Stomach (tissue), 19 donors: ENCODE data around the gene GFY. TPM values are rescaled to one million over a fixed set of nuclear protein-coding genes. Genes with fewer than 3 reads are reported as not detected.

Experiments used
- DNase-seq, 2 donors: peaks; one replicate each; pipeline versions ENCODE4 v3.0.0 to v3.0.0-alpha.2; 2013 to 2019
- H3K27ac ChIP-seq, 5 donors: fragments of 200-600 bp in 4 of 5; sonication (generic) in 4 of 5; one replicate each; pipeline ENCODE4 v1.5.1; 2013 to 2019; ENCODE audit warnings: mild to moderate bottlenecking in 1 of 5, moderate library complexity in 1 of 5
- H3K27me3 ChIP-seq, 3 donors: fragments of 200-600 bp; sonication (generic); one replicate each; pipeline ENCODE4 v1.5.1; 2017 to 2019; ENCODE audit warnings: mixed run types in 1 of 3
- H3K36me3 ChIP-seq, 4 donors: fragments of 200-600 bp; sonication (generic); 1 replicate in 3 of 4; 2 replicates in 1 of 4; pipeline ENCODE4 v1.5.1; 2016 to 2019
- H3K4me1 ChIP-seq, 4 donors: fragments of 200-600 bp; sonication (generic); one replicate each; pipeline ENCODE4 v1.5.1; 2016 to 2019
- H3K4me3 ChIP-seq, 4 donors: fragments of 200-600 bp; sonication (generic) in 3 of 4; one replicate each; pipeline ENCODE4 v1.5.1; 2016 to 2019; ENCODE audit warnings: mild to moderate bottlenecking in 1 of 4
- H3K9me3 ChIP-seq, 4 donors: fragments of 200-600 bp; sonication (generic); one replicate each; pipeline ENCODE4 v1.5.1; 2016 to 2019
- EP300 ChIP-seq: sonication (generic); formaldehyde crosslinking; IDR thresholded peaks from one replicate; pipeline ENCODE4 v1.6.1; 2017; ENCODE audit warnings: antibody characterized with exemption
- POLR2A ChIP-seq, 4 donors: fragments of 450-650 bp; IDR thresholded peaks; one replicate each; pipeline ENCODE4 v1.6.1; 2016; ENCODE audit warnings: antibody characterized with exemption in 4 of 4, control low read depth in 2 of 4, mild to moderate bottlenecking in 1 of 4, moderate library complexity in 1 of 4
- POLR2AphosphoS5 ChIP-seq, 3 donors: sonication (generic); formaldehyde crosslinking; IDR thresholded peaks; one replicate each; pipeline ENCODE4 v1.6.1; 2016; ENCODE audit warnings: antibody characterized with exemption in 3 of 3
- WGBS, 5 donors: extraction: QIAGEN DNeasy Blood & Tissue Kit in 3 of 5; methylation state at CpG; one replicate each; pipeline versions ENCODE4 v1.1.5 to v1.1.7; 2013 to 2018; 5-methylcytosine and 5-hydroxymethylcytosine counted together
- intact Hi-C: fragments of 100-400 bp; cut with DNase I; formaldehyde crosslinking; loops from one replicate; pipeline ENCODE4 v1.15.1; 2023; ENCODE audit warnings: low total_unique reads
- long read RNA-seq, 10 donors: transcript quantifications; one replicate each; lab custom pipeline, GENCODE V29; 2026
- polyA plus RNA-seq, 3 donors: library from polyadenylated mRNA; stranded (reverse); fragments of 200-250 nt; gene quantifications; one replicate each; pipeline ENCODE4 v1.2.3, GENCODE V29; 2013
- total RNA-seq, 5 donors: library from RNA; depleted of rRNA; stranded (reverse); fragments of >200 nt; gene quantifications; one replicate each; pipeline versions ENCODE4 v1.1.0 to v1.2.3, GENCODE V29; 2014 to 2016
- TF ChIP-seq, protein P1 (sequence below), 7 experiments: fragments of 450-650 bp in 4 of 7; fragments of 200-600 bp in 3 of 7; sonication (generic) in 3 of 7; IDR thresholded peaks; one replicate each; pipeline ENCODE4 v1.5.1; 2016 to 2019; ENCODE audit warnings: antibody characterized with exemption in 7 of 7, control low read depth in 2 of 7, mild to moderate bottlenecking in 1 of 7
- donor health status: healthy with polysubstance abuse.
- donor health status: Bipolar disorder and iron deficiency.
- donor health status: healthy.

The GFY gene, protein sequence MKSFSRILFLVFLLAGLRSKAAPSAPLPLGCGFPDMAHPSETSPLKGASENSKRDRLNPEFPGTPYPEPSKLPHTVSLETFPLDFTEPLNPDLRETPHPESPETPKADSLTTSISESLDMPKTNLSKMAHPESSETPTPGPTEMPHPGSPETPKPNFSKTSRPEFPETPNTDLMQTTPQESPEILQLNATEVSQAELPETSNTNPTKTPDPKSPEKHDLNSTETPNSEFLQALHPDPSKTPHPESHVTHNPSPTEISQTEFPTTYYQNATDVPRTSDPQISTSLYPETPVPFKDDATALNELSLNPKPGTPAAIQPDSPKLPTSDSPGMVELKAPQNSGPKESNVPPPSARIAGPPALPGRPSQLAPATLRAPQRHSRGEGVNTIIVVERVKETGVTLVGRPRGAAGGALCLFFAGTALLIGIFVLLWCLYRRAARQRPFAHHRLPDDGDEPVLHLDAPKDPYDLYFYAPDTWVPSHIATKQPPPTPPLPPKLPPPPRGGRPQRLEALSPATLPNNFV
- total RNA-seq, result not detected
- polyA plus RNA-seq, result not detected
- long read RNA-seq, donor 1, result 0 reads
- long read RNA-seq, donor 2, result 0 reads
- long read RNA-seq, donor 3, result 0 reads
- long read RNA-seq, donor 4, result 0 reads
- long read RNA-seq, donor 5, result 0 reads
- long read RNA-seq, donor 6, result 0 reads
- long read RNA-seq, donor 7, result 0 reads
- long read RNA-seq, donor 8, result 0 reads
- long read RNA-seq, donor 9, result 0 reads
- long read RNA-seq, donor 10, result 0 reads

DNA sequence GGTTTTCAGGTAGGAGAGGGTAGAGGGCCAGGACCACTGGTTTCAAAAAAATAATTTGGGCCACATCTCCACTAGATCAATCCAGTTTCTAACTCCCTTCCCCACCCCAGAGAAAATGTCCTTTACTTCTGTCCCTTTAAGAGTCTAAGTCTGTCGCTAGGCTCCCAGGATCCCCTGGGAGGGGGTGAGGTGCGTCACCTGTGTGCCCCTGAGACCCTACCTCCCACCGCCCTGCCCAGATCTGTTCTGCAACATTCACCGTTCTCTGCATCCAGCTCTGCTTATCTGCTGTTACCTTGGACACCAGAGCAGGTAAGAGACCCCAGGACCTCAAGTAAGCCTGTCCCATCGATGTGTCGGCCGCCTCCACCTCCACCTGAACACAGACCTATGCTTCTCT lies at the start of gene GFY:
GFY (plus strand) TSS at position 211 of the 400 bp plus-strand sequence. CDS start 1,043 bp downstream, outside the sequence.
- Histone ChIP-seq H3K4me3 (no peak within 1 kb of the TSS), H3K27me3 (peaks cover 44 to 100% (median 99%) of the 10 kb centered on the region in 3 donors), H3K4me1 (peaks cover 30 to 45% (median 38%) of the 10 kb centered on the region in 4 donors), H3K9me3 (no peaks in the 10 kb centered on the region), H3K27ac (no peak within 1 kb of the TSS), H3K36me3 (no peaks in the 10 kb centered on the region)
- intact Hi-C loops, result no loop called here
- TF ChIP-seq, protein P1, sequence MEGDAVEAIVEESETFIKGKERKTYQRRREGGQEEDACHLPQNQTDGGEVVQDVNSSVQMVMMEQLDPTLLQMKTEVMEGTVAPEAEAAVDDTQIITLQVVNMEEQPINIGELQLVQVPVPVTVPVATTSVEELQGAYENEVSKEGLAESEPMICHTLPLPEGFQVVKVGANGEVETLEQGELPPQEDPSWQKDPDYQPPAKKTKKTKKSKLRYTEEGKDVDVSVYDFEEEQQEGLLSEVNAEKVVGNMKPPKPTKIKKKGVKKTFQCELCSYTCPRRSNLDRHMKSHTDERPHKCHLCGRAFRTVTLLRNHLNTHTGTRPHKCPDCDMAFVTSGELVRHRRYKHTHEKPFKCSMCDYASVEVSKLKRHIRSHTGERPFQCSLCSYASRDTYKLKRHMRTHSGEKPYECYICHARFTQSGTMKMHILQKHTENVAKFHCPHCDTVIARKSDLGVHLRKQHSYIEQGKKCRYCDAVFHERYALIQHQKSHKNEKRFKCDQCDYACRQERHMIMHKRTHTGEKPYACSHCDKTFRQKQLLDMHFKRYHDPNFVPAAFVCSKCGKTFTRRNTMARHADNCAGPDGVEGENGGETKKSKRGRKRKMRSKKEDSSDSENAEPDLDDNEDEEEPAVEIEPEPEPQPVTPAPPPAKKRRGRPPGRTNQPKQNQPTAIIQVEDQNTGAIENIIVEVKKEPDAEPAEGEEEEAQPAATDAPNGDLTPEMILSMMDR (IDR thresholded peaks at IDR 0.05), result no peak
- no peak for TF ChIP-seq EP300
- TF ChIP-seq POLR2AphosphoS5 (IDR thresholded peaks at IDR 0.05), result no peak
- no peak for TF ChIP-seq POLR2A (IDR thresholded peaks at IDR 0.05)
- no peak for DNase-seq
- 29 to 49% (median 32%) methylated on average over 7 of the region's 7 CpGs for WGBS, 5 donors

DNA sequence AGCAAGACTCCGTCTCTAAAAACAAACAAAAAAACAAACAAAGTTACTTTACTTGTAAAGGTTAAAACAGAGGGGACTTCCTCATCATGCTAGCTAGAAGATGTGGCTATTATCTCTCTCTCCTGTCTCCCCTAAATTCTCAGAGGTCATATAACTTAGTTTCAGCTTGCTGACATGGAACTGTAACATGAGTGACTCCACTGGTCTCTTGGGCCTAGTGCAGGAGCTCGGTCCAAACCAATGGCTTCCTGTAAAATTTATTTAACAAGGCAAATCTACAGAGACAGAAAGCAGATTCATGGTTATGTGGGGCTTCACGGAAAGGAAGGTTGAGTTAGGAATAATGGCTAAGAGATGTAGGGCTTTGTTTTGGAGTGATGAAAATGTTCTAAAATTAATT lies 46.7 kb upstream of the GFY start:
- H3K9me3 ChIP-seq, result peaks cover 10 to 19% (median 13%) of the 10 kb centered on the region in 4 donors
- no peak for DNase-seq
- 68 to 84% (median 75%) methylated on average over 3 of the region's 3 CpGs for WGBS, 5 donors
- no peaks in the 10 kb centered on the region for H3K4me1 ChIP-seq
- TF ChIP-seq, protein P1 (IDR thresholded peaks at IDR 0.05), result no peak
- TF ChIP-seq POLR2A (IDR thresholded peaks at IDR 0.05) (no peak), POLR2AphosphoS5 (IDR thresholded peaks at IDR 0.05) (no peak), EP300 (no peak)
- H3K27me3 ChIP-seq, result peaks cover 0 to 7% (median 0%) of the 10 kb centered on the region in 3 donors
- H3K4me3 ChIP-seq, result no peak overlapping the region
- H3K27ac ChIP-seq, result no peak overlapping the region
- intact Hi-C loops, result no loop called here
- no peaks in the 10 kb centered on the region for H3K36me3 ChIP-seq

DNA sequence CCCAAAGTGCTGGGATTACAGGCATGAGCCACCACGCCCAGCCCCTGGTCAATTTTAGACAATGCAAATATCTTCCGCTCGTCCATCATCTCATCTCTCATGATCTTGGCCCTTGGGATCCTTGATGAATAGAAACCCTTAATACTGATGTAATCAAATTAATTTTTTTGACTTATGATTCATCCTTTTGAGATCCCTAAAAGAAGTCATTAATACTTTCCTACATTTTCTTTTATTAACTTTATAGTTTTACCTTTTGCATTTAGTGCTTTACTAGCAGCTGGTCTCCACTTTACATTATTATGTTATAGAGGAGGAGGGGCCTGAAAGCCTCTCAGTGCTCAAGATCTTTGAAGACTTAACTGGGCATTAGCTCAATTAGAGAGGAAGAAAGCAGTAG lies 44.8 kb upstream of the GFY start:
- no peak for DNase-seq
- no peaks in the 10 kb centered on the region for H3K4me1 ChIP-seq
- 87 to 95% (median 90%) methylated on average over 3 of the region's 3 CpGs for WGBS, 5 donors
- intact Hi-C loops, result no loop called here
- peaks cover 10 to 19% (median 13%) of the 10 kb centered on the region in 4 donors for H3K9me3 ChIP-seq
- H3K27ac ChIP-seq, result no peak overlapping the region
- H3K36me3 ChIP-seq, result no peaks in the 10 kb centered on the region
- no peak for TF ChIP-seq POLR2A (IDR thresholded peaks at IDR 0.05)
- TF ChIP-seq POLR2AphosphoS5 (IDR thresholded peaks at IDR 0.05), result no peak
- no peak for TF ChIP-seq EP300
- TF ChIP-seq, protein P1 (IDR thresholded peaks at IDR 0.05), result no peak
- H3K4me3 ChIP-seq, result no peak overlapping the region
- peaks cover 0 to 11% (median 0%) of the 10 kb centered on the region in 3 donors for H3K27me3 ChIP-seq

DNA sequence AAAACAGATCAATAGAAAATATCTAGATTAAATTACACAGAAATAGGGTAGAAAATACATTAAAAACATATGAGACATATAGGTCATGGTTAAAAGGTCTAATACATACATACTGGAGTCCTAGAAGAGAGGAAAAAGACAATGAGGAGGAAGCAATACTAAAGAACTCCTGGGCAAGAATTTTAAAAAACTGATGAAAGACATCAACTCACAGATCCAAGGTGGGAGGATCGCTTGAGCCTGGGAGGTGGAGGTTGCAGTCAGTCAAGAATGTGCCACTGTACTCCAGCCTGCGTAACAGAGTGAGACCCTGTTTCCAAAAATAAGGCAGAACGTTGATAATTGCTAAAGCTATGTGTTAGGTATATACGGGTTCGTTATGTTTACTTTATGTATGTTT lies 42.5 kb upstream of the GFY start:
- DNase-seq, result no peak
- Histone ChIP-seq H3K27me3 (peaks cover 0 to 13% (median 0%) of the 10 kb centered on the region in 3 donors), H3K4me1 (no peaks in the 10 kb centered on the region), H3K27ac (no peak overlapping the region), H3K36me3 (no peaks in the 10 kb centered on the region), H3K9me3 (peaks cover 10 to 19% (median 13%) of the 10 kb centered on the region in 4 donors), H3K4me3 (no peak overlapping the region)
- TF ChIP-seq EP300 (no peak), POLR2AphosphoS5 (IDR thresholded peaks at IDR 0.05) (no peak), POLR2A (IDR thresholded peaks at IDR 0.05) (no peak)
- TF ChIP-seq, protein P1 (IDR thresholded peaks at IDR 0.05), result no peak
- intact Hi-C loops, result no loop called here
- WGBS, 5 donors, result 86 to 93% (median 90%) methylated on average over 5 of the region's 5 CpGs
